NCI-H1105 (cell line): ENCODE results near the gene PCP2.

Experiments
- DNase-seq: peaks from one replicate; lab custom pipeline; 2025; lab: John Stamatoyannopoulos, UW

The PCP2 gene

GRCh38 chr19:7638802-7639465, 5.4 kb upstream of the PCP2 start:
- no peak for DNase-seq

GRCh38 chr19:7637374-7638256, 4.1 kb upstream of the PCP2 start:
- no peak for DNase-seq

DNA sequence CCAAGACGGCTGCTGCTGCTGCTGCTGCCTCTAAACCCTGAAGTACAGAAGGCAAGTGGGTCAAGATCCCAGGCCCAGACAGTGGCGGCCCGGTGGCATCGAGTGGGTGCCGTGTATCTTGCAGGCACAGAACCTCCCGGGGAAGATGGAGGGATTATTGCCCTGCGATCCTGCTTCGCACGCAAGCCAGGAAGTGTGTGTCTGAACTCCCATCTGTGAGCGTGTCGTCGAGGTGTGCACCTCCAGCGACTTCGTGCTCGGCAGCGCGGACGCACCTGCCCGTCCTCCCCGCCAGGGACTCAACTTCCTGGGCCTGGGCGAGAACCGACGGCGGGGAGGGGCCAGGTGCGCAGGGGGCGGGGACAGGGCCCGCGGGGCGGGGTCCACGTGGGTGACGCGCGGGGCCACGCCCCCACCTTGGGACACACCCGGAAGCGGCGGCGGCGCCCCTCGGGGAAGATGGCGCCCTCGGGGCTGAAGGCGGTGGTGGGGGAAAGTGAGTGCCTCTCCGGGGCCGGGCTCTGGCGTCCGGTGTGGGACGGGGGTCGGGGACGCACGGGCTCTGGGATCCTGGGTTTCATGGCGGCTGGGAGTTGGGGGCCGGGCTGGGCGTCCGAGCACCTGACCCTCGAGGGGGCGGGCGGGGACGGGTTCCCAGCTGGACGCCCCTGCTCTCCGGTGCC, 3.3 kb upstream of the PCP2 start, which contains the start of gene STXBP2:
Gene STXBP2 (plus strand): TSS at position 420 of the 683 bp plus-strand sequence. CDS start 40 bp downstream, at position 460.
- DNase-seq: peak; percentile 79

- no peak for DNase-seq
These were observed 2.8 kb upstream of the PCP2 start for GRCh38 chr19:7636317-7636690.

- no peak for DNase-seq
These were observed 2.2 kb upstream of the PCP2 start for GRCh38 chr19:7635670-7636069.

DNA sequence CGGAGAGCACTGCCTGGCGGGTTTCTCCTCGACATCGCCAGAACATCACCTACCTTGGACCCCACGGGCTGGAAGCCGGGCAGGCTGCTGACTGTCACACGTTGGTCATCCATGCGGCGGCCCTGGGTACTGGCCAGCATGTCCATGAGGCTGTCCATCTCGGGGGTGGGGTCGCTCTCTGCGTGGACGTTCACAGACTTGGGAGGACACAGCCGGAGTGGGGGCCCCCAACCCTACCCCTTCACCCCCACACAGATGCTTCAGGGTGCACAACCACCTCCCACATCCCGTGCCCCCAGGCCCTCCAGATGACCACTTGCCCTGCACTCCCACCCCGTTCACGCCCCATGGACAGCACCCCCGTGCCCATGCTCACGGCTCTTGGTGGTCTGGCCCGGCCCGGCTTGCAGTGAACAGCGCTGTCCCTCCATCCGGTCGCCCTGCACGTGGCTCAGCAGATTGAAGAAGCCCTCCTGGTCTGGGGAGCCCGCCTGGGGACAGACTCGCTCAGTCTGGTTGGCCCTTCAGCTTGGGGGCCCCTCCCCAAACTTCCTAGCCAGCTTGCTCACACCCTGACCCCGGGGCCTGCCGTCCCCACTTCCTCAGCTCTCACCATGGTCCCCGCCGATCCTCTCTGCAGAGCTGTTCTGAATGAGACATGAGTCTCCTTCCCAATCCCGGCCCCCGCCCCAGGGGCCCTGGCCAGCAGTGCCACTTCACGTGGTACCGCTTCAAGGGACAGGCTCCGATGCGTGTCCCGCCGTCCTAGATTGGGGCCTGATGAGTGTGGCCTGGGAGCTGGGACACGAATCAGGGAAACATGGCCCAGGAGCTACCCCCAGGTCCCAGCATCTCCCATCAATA, 947 bp downstream of the PCP2 start:
- DNase-seq: no peak

DNA sequence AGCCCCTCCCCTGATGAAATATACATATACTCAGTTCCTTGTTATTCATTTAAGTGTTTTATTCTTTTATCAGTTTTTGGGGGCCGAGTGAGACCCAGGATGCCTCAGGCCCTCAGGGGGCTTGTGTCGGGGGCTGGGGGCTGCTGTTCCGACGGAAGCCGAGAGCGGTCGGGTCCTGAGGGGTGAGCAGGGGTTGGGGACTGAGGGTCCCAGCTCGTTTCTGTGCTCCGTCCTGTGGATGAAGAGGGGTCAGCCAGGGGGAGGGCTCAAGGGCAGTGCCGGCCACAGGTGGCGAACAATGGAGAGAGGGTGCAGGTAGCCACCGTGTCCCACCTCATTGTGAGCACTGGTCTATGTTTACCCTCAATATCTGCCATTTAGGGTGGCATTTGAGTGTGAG, 1.9 kb downstream of the PCP2 start:
- DNase-seq: no peak

- DNase-seq: peak; percentile 97
These were observed 4.0 kb downstream of the PCP2 start, which contains the start of the genes PET100 and XAB2 for GRCh38 chr19:7629347-7630054. TSS of gene PET100 (plus strand) at chr19:7629793. CDS start at chr19:7629834, 41 bp downstream. TSS of gene XAB2 (minus strand) at chr19:7629545. CDS start at chr19:7629527, 18 bp downstream.

- no peak for DNase-seq
These were observed 4.8 kb downstream of the PCP2 start for GRCh38 chr19:7628589-7629311.

DNA sequence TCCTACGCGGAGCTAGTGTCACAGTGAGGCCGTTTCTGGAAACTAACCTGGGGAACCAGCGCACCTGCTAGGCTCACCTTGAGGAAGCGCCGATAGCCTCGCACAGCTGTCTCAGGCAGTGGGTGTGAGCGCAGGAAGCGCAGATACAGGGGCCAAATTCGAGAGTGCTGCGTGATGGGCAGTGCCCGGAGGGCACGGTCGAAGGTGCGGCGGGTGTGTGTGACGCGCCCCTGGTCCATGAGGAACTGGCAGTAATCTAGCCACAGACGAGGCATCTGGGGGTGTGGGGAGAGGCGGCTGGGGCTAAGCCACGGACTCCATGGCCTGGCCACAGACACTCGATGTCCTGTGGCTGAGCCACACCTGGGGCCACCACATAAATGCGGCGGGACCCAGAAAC, 6.4 kb downstream of the PCP2 start:
- DNase-seq: no peak

GRCh38 chr19:7625763-7626372, 7.7 kb downstream of the PCP2 start:
- DNase-seq: no peak

- DNase-seq: no peak
These were observed 8.7 kb downstream of the PCP2 start for GRCh38 chr19:7624810-7625209.

GRCh38 chr19:7623725-7624603, 9.6 kb downstream of the PCP2 start:
- DNase-seq: no peak

DNA sequence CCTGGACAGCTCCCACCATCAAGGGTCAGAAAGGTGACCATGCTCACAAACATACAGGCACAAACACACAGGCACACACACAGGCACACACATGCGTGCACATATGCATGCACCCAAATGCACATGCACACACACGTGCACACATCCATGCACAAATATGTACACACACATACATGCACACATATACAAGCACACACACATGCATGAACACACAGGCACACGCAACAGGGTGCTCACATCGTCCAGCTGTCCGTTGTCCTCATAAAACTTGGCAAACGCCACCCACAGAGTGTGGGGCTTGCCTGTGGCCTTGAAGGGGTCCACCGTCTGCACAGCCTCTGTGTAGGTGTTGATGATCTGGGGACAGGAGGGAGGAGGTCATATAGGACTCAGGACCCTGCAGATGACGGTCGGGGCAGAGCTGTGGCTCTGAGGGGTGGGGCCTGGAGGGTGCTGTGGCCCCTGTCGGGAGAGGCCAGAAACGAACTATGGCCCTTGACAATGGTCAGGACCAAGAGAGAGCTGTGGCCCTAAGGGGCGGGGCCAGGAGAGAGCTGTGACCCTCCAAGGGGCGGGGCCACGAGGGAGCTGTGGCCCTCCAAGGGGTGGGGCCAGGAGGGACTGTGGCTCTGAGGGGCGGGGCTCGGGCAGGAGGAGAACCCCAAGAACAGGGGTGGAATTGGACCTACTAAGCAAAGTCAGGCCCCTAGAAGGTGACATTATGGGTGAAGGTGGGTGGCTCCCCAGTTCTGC, 10.4 kb downstream of the PCP2 start:
- no peak for DNase-seq

- DNase-seq: no peak
These were observed 12.8 kb downstream of the PCP2 start for GRCh38 chr19:7620442-7621412.

DNA sequence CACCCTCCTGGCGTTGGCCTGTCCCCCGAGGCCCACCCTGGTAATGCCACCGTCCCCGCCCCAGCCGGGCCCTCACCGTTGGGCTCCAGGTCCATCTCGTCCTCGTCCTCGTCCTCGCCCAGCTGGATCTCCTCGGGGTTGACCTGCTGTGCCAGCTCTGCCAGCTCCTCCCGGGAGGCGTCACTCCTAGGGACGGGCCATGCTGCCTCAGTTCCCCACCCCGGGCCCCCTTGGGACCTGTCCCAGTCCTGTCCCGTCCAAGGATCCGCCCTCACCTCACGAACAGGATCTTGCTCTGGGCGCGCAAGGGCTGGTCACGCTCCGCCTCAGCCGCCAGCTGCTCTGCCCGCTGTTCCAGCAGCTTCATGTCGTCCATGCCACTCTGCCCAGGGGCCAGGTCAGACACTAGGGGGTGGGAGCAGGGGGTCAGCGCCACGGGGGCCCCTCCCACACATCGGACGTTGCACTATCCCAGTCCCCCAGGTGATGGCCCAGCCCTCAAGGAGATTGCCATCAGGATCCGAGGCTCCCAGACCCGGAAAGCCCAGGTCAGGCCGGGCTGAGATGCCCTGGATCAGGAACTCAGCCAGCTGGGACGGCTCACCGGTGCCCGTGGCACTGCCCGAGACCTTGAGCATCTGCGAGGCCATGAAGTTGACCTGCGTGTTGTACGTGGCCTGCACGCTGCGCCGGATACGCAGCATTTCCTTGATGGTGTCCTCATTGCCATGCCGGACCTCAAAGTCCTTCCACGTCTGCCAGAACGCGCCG, 13.7 kb downstream of the PCP2 start:
- DNase-seq: no peak
